GM23248 (cell line): Measurements from ENCODE around the gene SERINC2.
"Not testable (repeated sequence)": the region's sequence is repeated elsewhere in the genome, so short reads cannot be mapped to it uniquely, and the experiment has no call there.

Source experiments
- EZH2 ChIP-seq: fragments of 200-600 bp; sonication (generic); IDR thresholded peaks from 2 replicates; pipeline ENCODE4 v1.6.1; 2018; ENCODE audit warnings: antibody characterized with exemption, mild to moderate bottlenecking; ENCODE audit not compliant: insufficient read depth, poor library complexity, severe bottlenecking
- EZH2phosphoT487 ChIP-seq: fragments of 200-600 bp; sonication (generic); IDR thresholded peaks from 2 replicates; pipeline ENCODE4 v1.6.1; 2018; ENCODE audit warnings: antibody characterized with exemption, moderate library complexity, mild to moderate bottlenecking, low read depth; ENCODE audit not compliant: insufficient read depth

DNA sequence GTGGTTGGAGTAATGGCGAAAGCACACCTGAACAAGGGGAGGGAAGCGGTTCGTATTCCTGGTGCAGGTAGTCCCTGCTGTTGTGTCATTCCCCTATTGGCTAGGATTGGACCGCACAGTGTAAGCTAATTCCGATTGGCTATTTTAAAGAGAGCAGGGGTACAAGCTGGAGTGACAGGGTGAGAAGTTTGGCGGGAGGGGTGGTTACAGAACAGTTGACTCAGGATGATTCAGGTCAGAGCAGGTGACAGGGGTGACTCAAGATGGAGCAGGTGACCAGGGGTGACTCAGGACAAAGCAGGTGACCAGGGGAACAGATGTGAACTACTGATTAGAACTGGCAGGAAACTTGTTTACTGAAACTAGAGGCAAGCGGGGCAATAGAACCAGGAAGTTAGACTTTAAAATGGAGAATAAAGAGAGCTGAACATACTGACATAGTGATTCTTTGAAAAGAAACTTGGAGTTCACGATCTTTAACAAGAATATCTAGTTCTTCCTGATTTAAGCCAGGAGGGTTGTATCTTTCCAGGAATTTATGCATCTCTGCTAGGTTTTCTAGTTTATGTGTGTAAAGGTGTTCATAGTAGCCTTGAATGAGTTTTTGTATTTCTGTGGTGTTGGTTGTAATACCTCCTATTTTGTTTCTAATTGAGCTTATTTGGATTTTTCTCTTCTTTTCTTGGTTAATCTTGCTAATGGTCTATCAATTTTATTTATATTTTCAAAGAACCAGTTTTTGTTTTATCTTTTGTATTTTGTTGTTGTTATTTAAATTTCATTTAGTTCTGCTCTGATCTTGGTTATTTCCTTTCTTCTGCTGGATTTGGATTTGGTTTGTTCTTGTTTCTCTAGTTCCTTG lies 58.7 kb downstream of the SERINC2 start:
- not testable (repeated sequence) for TF ChIP-seq EZH2, EZH2phosphoT487
